Measurements from ENCODE around the gene DENR.
"Not testable (repeated sequence)": the region's sequence is repeated elsewhere in the genome, so short reads cannot be mapped to it uniquely, and the experiment has no call there.

The DENR gene

DNA sequence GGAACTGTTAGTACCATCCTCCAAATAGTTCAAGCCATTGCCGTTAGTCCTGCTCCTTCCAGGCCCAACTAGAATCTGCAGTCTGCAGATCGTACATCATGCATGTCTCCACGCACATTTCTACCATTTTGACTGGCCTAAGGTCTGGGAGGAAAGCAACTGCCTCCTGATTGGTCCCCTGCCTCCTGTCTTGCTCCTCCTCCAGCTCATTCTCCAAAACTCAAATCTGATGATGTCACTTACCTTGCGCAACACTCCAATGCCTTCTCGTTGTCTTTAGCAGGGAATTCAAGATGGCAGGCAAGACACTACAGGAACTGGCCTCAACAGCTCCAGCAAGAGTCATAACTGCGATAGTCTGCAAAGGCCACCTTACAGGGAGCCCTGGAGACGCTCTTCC lies 12.3 kb upstream of the DENR start:
- DNase-seq (ENCODE audit: low read depth in 2 of 2), result no peak

DNA sequence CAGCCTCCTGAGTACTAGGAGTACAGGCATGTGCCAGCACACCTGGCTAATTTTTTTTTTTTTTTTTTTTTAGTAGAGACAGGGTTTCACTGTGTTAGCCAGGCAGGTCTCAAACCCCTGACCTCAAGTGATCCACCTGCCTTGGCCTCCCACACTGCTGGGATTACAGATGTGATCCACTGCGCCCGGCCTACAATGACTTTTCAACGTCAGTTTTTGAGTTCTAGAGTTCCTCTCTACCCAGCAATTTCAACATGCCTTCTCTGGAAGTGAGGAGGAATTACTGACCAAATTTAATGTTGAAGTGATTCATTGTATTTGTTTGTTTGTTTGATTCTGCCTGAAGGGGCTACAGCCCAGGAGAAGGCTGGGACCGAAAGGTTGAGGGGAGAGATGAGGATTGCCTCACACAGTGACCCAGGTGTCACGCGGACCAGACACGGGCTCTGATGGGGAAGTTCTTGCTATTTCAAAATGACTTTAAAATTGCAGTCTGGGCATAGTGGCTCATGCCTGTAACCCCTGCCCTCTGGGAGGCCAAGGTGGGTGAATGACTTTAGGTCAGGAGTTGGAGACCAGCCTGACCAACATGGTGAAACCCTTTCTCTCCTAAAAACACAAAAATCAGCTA lies 8.6 kb upstream of the DENR start:
- DNase-seq (ENCODE audit: low read depth in 2 of 2), result no peak

DNA sequence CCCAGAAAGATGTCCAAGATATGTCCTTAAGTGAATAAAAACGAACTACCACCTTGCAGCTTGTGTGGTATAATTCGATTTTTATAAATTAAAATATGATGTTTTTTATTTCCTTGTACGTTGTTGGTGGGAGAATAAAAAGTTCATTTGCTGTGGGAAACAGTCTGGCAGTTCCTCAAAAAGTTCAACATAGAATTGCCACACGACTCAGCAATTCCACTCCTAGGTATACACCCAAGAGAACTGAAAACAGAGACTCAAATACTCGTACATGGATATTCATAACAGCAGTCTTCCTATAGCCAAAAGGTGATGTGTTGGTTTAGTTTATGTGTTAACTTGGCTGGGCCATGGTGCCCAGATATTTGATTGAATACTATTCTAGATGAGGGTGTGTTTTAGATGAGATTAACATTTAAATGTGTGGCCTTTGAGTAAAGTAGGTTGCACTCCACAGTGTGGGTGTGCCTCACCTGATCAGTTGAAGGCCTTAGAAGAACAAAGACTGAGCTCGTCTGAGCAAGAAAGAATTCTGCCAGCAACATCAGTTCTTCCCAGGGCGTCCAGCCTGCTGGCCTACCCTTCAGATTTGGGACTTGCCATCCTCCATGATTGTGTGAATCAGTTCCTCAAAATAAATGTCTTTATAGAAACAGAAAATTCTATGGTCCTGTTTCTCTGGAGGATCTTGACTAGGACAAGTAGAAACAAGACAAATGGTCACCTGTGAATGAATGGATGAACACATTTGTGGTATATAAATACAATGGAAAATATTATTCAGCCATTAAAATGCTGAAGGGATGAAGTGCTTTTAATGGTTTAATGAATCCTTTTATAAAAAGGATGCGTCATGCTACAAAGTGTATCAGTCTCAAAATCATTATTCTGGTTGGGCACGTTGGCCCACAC lies 5.1 kb upstream of the DENR start:
- no peak for DNase-seq (ENCODE audit: low read depth in 2 of 2)

DNA sequence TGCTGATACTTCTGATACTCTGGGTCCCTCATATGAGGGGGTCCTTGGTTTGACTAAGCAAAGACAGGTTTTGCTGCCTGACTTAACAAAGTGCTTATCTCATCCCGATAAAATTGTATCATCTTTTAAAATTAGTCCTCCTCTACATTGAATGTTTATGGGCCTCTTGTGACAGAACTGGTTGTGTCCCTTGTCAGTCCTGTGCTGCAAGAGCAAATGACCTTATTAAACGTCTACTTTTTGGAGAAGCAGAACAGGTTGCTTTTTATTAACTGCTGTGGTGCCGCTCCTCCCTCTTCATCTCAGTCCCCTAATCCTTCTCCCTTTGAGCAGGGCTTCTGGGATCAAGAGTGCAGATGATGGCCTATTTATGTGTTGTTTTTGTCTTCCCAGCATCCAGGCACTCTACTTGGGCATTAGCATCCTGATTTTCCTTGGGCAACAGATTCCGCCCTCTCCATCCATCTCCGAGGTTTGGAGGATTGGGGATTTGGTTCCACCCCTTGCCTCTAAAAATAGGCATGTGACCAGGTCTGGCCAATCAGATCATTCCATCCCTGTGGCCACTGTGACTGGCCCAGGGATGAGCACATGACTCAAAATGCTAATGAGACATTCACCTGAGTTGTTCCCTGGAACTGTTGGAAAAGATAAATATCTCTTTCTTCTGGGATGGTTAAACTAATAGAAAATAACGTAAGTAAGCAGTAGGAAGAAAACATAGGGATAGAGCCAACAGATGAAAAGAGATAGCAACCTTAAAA lies 2.9 kb upstream of the DENR start:
- no peak for DNase-seq (ENCODE audit: low read depth in 2 of 2)

DNA sequence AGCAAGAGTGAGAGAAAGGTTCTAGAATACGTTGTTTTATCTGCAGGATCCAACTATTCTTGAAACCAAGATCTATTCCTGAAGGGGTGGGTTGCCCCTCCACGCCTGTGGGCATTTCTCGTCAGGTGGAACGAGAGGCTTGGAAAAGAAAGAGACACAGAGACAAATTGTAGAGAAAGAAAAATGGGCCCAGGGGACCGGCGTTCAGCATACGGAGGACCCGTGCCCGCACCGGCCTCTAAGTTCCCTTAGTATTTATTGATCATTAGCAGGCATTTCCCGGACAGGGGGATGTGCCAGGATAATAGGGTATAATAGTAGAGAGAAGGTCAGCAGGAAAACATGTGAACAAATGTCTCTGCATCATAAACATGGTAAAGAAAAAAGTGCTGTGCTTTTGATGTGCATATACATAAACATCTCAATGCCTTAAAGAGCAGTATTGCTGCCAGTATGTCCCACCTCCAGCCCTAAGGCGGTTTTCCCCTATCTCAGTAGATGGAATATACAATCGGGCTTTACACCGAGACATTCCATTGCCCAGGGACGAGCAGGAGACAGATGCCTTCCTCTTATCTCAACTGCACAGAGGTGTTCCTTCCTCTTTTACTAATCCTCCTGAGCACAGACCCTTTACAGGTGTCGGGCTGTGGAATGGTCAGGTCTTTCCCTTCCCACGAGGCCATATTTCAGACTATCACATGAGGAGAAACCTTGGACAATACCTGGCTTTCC lies 1.7 kb upstream of the DENR start:
- DNase-seq (ENCODE audit: low read depth in 2 of 2), result not testable (repeated sequence)

DNA sequence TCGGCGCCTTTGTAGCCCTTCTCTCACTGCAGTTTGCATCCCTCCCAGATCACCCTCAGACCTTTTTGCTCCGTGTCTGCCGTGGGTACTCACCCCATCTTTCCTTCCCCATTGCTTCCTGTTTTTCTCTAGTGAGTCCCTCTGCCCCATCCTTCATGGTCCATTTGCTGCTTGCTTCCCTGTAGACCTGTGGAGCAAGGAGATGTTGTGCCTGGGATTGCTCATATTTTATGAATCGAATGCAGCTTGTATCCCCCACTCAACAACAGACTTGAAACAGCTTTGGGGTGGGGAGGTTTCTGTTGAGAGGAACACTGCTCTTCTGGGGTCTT lies 661 bp downstream of the DENR start:
- no peak for DNase-seq (ENCODE audit: low read depth in 2 of 2)

DNA sequence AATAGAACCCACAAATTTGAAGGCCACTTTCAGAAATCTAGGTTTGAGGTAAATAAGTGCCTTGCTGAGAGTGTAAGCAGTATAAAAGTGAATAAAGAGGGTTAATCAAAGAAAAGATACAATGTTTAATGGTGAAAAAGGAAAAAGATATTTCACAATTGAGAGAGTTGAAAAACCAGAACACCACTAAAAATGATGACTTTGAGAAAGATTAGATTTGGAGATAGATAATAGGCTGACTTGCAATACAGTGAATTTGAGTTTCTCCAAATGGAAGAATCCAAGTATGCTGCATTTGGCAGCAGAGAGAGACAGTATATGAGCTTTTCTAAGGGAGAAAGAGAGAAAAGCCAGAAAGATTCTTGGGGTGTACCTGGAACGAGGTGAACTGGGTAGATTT lies 2.2 kb downstream of the DENR start:
- DNase-seq (ENCODE audit: low read depth in 2 of 2), result no peak

DNA sequence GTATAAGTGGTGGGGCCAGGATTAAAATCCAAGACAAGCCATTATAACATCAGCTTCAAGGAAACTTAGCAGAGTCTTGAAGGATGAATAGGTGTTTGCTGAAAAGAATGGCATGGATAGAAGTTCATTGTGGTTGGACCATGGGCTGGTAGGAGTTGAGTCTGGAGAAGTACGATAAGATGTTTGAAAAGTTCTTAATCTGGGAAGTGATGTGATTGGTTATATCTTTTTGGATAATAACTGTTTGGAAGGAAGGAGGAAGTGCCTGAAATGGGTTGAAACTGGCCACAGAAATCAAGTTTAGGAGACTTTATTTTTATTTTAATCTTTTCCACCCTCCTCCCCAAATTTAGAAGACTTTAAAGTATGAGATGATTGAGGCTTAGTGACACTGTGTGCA lies 4.9 kb downstream of the DENR start:
- DNase-seq (ENCODE audit: low read depth in 2 of 2), result no peak

DNA sequence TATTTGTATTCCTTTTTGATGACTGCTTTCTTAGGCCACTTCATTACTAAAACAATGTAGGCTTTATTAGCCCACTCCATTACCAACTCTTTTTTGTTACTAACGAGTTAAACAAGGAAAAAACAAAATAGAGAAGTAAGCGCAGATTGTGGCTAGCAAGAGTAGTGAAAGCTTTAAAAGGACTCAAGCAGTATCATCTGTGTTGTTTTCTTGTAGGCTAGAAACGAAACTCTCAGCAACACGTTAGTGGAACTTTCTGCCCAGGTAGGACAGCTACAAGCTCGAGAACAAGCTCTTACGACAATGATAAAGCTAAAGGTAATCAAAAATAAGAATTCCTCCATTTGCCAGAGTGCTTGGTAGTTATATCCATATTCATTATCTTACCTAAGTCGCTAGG lies 32.9 kb downstream of the DENR start:
- DNase-seq (ENCODE audit: low read depth in 2 of 2), result no peak

DNA sequence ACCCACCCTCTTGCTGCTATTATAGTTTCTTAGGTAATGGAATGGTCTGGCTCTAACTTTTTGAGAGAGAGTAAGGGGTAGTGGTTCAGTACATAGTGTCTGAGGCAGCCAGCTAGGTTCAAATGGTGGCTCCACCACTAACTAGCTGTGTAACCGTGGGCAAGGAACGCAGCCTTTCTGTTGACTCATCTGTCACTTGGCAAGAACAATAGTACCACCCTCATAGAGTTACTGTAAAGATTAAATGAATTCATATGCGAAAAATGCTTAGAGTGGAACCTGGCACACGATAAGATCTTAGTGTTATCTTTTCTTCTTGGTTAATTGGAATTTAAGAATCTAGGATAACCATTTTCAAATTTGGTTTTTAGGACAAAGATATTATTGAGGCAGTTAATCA lies 35.8 kb downstream of the DENR start:
- DNase-seq (ENCODE audit: low read depth in 2 of 2), result no peak

DNA sequence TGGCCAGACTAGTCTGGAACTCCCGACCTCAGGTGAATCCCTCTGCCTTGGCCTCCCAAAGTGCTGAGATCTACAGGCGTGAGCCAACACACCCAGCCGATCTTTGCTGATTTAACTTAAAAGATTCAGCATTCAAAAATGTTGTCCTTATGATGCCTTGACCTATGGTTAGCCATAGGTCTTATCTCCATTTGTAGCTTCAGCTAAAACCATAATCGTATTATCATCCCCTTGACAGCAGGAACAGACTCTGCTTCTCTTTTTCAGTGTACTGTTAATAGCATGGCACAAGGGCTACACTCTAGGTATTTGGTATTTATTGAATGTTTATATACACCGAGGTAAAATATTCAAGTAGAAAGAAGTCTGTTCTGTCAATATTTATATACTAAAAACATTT lies 37.0 kb downstream of the DENR start:
- DNase-seq (ENCODE audit: low read depth in 2 of 2), result no peak

DNA sequence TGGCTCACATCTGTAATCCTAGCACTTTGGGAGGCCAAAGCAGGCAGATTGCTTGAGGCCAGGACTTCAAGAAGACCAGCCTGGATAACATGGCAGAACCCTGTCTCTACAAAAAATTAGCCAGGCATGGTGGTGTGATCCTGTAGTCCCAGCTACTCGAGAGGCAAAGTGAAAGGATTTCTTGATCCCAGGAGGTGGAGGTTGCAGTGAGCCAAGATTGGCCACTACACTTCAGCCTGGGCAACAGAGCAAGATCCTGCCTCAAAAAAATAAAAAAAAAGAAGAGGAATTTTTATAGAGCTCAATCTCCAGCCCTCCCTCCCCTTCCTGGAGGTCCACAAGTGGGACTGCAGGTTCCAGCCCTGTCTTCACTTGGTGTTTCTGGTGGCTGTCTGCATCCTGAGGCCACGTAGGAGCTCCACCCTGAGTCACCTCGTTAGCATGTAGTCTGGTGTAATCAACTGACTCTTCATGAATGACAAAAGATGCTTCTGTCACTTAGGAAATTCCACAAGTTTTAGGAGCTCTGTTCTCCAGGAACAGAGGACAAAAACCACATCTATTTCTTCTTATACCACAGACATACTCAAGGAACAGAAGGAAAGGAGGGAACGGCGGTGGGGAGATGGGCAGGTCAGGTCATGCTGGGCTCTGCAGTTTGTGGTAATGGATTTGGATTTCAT lies 37.9 kb downstream of the DENR start:
- peak; percentile 18 to 20 for DNase-seq (ENCODE audit: low read depth in 2 of 2)

DNA sequence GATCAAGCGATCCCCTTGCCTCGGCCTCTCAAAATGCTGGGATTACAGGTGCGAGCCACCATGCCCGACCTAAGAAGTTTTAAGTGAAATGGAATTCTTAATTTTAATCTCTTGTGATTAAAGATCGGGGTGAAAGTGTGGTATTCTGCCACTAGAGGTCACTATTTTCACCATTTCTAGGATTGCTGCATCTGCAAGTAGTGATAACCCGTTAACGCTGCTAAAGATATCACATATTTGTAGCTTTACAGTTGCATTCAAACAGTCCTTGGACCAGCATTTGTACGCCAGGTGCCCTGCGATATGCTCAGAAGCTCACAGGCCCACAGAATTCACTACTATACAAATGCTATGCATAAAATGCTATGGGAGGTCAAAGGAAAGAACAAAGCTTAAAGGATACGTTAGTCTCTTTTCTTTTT lies 41.1 kb downstream of the DENR start:
- DNase-seq (ENCODE audit: low read depth in 2 of 2), result peak; percentile 23 to 31

DNA sequence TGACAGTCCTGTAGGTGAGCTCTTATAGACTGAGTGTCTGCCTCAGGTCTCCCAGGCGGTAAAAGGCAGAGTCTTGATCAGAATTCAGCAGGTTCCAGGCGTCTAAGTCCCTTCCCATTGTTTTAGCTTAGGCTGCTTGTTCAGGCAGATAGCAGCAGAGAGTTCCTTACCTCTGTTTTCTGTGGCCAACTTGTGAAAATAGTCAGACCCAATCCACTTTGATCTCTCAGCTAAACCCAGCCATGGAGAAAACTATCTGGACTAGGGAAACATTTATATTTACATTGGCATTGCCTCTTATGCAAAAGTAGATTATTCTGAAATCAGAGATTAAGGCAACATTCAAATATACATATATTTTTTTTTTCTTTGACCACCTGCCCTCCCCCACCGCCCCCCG lies 43.2 kb downstream of the DENR start:
- DNase-seq (ENCODE audit: low read depth in 2 of 2), result no peak

DNA sequence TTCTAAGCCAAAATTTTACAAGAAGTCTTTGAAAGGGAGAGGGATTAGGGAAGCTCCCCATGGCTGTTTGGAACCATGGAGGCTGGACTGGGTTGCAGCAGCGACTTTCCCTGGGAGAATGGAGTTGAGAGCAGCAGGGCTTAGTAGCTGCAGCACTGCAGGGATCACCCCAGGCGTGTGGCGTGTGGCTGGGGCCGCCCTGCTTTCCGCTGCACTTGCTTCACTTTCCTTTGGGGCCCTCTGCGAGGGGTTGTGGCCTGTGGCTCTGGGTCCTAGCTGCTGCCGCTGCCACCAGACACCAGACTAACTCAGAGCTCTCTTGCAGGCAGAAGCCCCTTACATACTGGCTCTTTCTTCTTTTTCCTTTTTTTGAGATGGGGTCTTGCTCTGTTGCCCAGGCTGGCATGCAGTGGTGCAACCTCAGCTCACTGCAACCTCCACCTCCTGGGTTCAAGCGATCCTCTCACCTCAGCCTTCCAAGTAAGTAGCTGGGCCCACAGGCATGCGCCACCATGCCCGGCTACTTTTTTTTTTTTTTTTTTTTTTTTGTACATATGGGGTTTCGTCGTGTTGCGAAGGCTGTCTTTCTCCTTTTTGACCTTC lies 47.1 kb downstream of the DENR start:
- DNase-seq (ENCODE audit: low read depth in 2 of 2), result no peak

DNA sequence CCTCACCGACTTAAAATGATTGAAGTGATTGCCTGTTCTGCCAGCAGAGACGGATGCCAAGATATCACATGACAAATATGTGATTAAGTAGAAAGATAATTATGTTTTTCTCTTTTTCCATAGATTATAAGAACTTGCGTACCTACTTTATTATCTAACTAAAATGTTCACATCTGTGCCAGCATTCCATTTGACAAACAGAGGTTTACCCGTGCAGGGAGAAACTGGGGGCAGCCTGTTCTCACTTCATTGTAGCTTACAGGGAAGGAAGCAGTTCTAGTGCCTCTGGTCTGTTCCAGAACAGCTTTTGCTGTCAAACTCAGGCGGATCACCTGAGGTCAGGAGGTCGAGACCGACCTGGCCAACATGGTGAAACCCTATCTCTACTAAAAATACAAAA lies 51.3 kb downstream of the DENR start:
- DNase-seq (ENCODE audit: low read depth in 2 of 2), result no peak

DNA sequence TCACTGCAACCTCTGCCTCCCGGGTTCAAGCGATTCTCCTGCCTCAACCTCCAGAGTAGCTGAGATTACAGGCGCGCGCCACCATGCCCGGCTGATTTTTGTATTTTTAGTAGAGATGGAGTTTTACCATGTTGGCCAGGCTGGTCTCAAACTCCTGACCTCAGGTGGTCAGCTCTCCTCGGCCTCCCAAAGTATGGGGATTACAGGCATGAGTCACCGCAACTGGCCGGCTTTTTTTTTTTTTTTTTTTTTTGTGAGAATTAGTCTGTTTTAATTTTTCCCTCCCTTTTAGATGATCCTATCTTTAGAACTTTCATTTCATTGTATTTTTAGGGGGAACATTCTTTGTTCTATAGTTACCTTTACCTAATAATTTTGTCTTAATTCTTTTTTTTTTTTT lies 52.3 kb downstream of the DENR start:
- DNase-seq (ENCODE audit: low read depth in 2 of 2), result not testable (repeated sequence)

DNA sequence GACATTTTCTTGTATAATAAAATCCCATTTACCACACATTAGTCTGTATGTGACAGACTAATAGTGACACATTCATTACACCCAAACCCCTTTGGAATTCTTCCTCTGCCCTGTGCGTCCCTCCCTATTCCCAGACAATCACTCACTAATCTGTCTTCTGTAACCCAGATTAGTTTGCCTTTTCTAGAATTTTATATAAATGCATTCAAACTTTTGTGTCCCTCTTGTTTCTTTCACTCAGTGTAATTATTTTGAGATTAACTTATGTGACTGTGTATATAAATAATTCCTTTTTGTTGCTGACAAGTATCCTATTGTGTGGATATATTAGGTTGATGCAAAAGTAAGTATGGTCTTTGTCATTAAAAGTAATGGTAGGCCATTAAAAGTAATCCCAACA lies 55.0 kb downstream of the DENR start:
- DNase-seq (ENCODE audit: low read depth in 2 of 2), result no peak

DNA sequence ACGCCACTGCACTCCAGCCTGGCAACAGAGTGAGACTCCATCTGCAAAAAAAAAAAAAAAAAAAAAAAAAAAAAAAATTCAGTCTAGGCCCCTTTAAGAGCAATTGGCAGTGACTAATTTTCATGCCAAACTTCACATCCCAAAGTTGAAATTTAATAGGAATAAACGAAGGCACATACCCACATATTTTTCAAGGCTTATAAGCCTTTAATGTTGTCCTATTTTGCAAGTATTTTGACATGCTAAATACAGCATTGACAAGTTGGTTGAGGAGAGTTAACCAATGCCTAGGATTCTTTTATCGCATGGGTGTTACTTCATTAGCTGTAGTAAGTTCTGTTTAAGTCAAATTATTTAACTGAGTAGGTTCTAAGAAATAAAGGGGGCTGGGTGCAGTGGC lies 59.2 kb downstream of the DENR start:
- no peak for DNase-seq (ENCODE audit: low read depth in 2 of 2)

DNA sequence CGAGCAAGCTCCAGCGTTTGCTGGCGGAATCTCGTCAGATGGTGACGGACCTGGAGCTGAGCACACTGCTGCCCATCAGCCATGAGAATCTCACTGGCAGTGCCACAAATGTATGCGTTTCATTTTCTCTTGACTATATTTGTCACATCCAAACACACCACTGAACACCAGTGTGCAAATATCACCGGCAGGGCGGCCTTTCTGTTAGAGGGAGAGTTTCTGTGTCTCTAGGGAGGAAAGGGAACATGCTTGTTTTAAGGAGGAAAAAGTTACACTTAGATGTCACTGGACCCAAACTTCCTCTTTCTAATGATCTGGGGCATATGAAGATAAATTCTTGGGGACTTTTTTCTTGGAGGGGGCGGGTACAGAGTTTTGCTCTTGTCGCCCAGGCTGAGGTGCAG lies 60.7 kb downstream of the DENR start:
- DNase-seq (ENCODE audit: low read depth in 2 of 2), result no peak

DNA sequence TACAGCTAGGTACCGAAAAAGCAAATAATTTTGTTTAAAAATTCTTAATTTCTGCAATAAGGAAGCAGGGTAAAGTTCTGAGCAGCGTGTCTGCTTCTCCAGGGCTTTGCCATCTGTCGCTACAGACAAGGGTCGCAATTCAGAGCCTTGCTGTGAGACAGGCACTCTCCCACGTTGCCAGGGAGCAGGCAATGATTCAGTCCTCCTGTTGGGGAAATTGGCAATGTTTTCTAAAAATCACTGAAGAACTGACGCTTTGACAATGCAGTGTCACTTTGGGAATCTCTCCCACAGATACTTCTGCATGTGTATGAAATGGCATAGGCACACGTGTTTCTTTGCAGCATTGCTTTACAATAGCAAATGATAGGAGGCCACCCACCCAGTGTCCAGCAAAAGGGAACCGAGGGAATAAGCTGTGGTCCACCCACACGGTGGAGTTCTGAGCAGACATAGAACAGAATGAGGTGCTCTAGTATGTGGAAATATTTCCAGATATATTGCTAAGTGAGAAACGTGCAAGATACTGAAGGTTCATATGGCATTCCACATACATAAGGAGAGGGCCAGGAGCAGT lies 66.7 kb downstream of the DENR start:
- no peak for DNase-seq (ENCODE audit: low read depth in 2 of 2)
